Measurements from ENCODE around the gene C17orf67.

C17orf67 gene

DNA sequence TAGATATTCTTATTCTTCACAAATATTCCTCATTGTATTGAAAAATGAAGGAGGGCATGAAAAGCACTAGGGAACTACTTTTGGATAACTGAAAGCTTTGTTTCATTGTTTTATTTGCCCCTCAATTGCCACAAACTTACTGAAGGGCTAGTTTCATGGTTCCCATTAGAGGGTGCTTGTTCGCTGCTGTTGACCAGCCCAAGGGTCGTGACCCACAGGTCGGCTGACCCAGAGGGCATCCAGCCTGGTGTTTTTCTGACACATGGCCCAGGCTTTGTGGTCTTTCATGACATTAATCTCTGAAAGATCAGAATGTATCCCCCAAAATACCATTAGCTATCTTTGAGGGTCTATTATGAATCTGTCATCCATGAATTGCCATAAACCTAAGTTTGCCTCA, 30.3 kb upstream of the C17orf67 start:
- no peaks in the 10 kb centered on the region for H3K79me1 ChIP-seq (ENCODE audit: low read length)
- no peak overlapping the region for H4K8ac ChIP-seq (ENCODE audit: low read depth, low read length)
- H3K4me2 ChIP-seq (ENCODE audit: low read length), result no peak overlapping the region
- no peak overlapping the region for H3K4ac ChIP-seq (ENCODE audit: low read depth, low read length)
- H3K56ac ChIP-seq (ENCODE audit: low read length), result no peak overlapping the region
- no peak overlapping the region for H2BK120ac ChIP-seq (ENCODE audit: low read depth, low read length)
- no peak overlapping the region for H2BK5ac ChIP-seq (ENCODE audit: low read length)
- WGBS (ENCODE audit: extremely low coverage, insufficient coverage, low lambda C conversion rate), result no CpG with 5 or more reads among the region's 3 CpGs
- no peak overlapping the region for H3K4me3 ChIP-seq (ENCODE audit: low read length)
- H2AK5ac ChIP-seq (ENCODE audit: low read length), result no peak overlapping the region
- no peaks in the 10 kb centered on the region for H3K27me3 ChIP-seq (ENCODE audit: insufficient read depth, low read length, poor library complexity)
- no peaks in the 10 kb centered on the region for H3K4me1 ChIP-seq (ENCODE audit: control insufficient read depth, low read depth, low read length)
- H4K5ac ChIP-seq (ENCODE audit: low read length), result no peak overlapping the region
- H3K27ac ChIP-seq (ENCODE audit: low read depth, low read length), result no peak overlapping the region
- H2BK15ac ChIP-seq (replicated peaks; ENCODE audit: low read depth), result no peak overlapping the region
- no peaks in the 10 kb centered on the region for H3K36me3 ChIP-seq (ENCODE audit: control insufficient read depth, insufficient read depth, low read length)
- H3K18ac ChIP-seq (ENCODE audit: low read length), result no peak overlapping the region
- no peak overlapping the region for H3K9ac ChIP-seq (ENCODE audit: low read length)
- no peak overlapping the region for H3K23ac ChIP-seq (ENCODE audit: low read length)
- H3K79me2 ChIP-seq (ENCODE audit: control insufficient read depth, insufficient read depth, low read length), result no peaks in the 10 kb centered on the region
- DNase-seq, result no peak

GRCh38 chr17:56861899-56862298, 28.2 kb upstream of the C17orf67 start:
- no peak for DNase-seq
- Histone ChIP-seq H3K9ac (ENCODE audit: low read length) (no peak overlapping the region), H2BK15ac (replicated peaks; ENCODE audit: low read depth) (no peak overlapping the region), H3K4ac (ENCODE audit: low read depth, low read length) (no peak overlapping the region), H3K36me3 (ENCODE audit: control insufficient read depth, insufficient read depth, low read length) (no peaks in the 10 kb centered on the region), H4K5ac (ENCODE audit: low read length) (no peak overlapping the region), H3K4me3 (ENCODE audit: low read length) (no peak overlapping the region), H3K4me2 (ENCODE audit: low read length) (no peak overlapping the region), H3K27ac (ENCODE audit: low read depth, low read length) (no peak overlapping the region), H3K23ac (ENCODE audit: low read length) (no peak overlapping the region), H4K8ac (ENCODE audit: low read depth, low read length) (no peak overlapping the region), H3K27me3 (ENCODE audit: insufficient read depth, low read length, poor library complexity) (no peaks in the 10 kb centered on the region), H3K18ac (ENCODE audit: low read length) (no peak overlapping the region), H2BK120ac (ENCODE audit: low read depth, low read length) (no peak overlapping the region), H3K79me1 (ENCODE audit: low read length) (no peaks in the 10 kb centered on the region), H2AK5ac (ENCODE audit: low read length) (no peak overlapping the region), H3K56ac (ENCODE audit: low read length) (no peak overlapping the region), H2BK5ac (ENCODE audit: low read length) (no peak overlapping the region), H3K79me2 (ENCODE audit: control insufficient read depth, insufficient read depth, low read length) (no peaks in the 10 kb centered on the region), H3K4me1 (ENCODE audit: control insufficient read depth, low read depth, low read length) (no peaks in the 10 kb centered on the region)
- no CpG with 5 or more reads among the region's 3 CpGs for WGBS (ENCODE audit: extremely low coverage, insufficient coverage, low lambda C conversion rate)

GRCh38 chr17:56851008-56851407, 17.3 kb upstream of the C17orf67 start:
- Histone ChIP-seq H3K4ac (ENCODE audit: low read depth, low read length) (no peak overlapping the region), H3K4me1 (ENCODE audit: control insufficient read depth, low read depth, low read length) (no peaks in the 10 kb centered on the region), H2BK15ac (replicated peaks; ENCODE audit: low read depth) (no peak overlapping the region), H2BK120ac (ENCODE audit: low read depth, low read length) (no peak overlapping the region), H2BK5ac (ENCODE audit: low read length) (no peak overlapping the region), H3K27ac (ENCODE audit: low read depth, low read length) (no peak overlapping the region), H4K5ac (ENCODE audit: low read length) (no peak overlapping the region), H3K18ac (ENCODE audit: low read length) (no peak overlapping the region), H3K79me2 (ENCODE audit: control insufficient read depth, insufficient read depth, low read length) (no peaks in the 10 kb centered on the region), H3K4me2 (ENCODE audit: low read length) (no peak overlapping the region), H3K4me3 (ENCODE audit: low read length) (no peak overlapping the region), H3K36me3 (ENCODE audit: control insufficient read depth, insufficient read depth, low read length) (no peaks in the 10 kb centered on the region), H3K79me1 (ENCODE audit: low read length) (no peaks in the 10 kb centered on the region), H3K9ac (ENCODE audit: low read length) (no peak overlapping the region), H4K8ac (ENCODE audit: low read depth, low read length) (no peak overlapping the region), H3K27me3 (ENCODE audit: insufficient read depth, low read length, poor library complexity) (no peaks in the 10 kb centered on the region), H2AK5ac (ENCODE audit: low read length) (no peak overlapping the region), H3K56ac (ENCODE audit: low read length) (no peak overlapping the region), H3K23ac (ENCODE audit: low read length) (no peak overlapping the region)
- WGBS (ENCODE audit: extremely low coverage, insufficient coverage, low lambda C conversion rate), result no CpG with 5 or more reads among the region's 3 CpGs
- no peak for DNase-seq

- Histone ChIP-seq H3K4me1 (ENCODE audit: control insufficient read depth, low read depth, low read length) (no peaks in the 10 kb centered on the region), H3K18ac (ENCODE audit: low read length) (no peak overlapping the region), H3K36me3 (ENCODE audit: control insufficient read depth, insufficient read depth, low read length) (no peaks in the 10 kb centered on the region), H2BK15ac (replicated peaks; ENCODE audit: low read depth) (no peak overlapping the region), H3K4me3 (ENCODE audit: low read length) (no peak overlapping the region), H4K5ac (ENCODE audit: low read length) (no peak overlapping the region), H3K27me3 (ENCODE audit: insufficient read depth, low read length, poor library complexity) (no peaks in the 10 kb centered on the region), H3K23ac (ENCODE audit: low read length) (no peak overlapping the region), H3K79me2 (ENCODE audit: control insufficient read depth, insufficient read depth, low read length) (no peaks in the 10 kb centered on the region), H3K4ac (ENCODE audit: low read depth, low read length) (no peak overlapping the region), H3K27ac (ENCODE audit: low read depth, low read length) (no peak overlapping the region), H2AK5ac (ENCODE audit: low read length) (no peak overlapping the region), H3K4me2 (ENCODE audit: low read length) (no peak overlapping the region), H4K8ac (ENCODE audit: low read depth, low read length) (no peak overlapping the region), H3K56ac (ENCODE audit: low read length) (no peak overlapping the region), H2BK5ac (ENCODE audit: low read length) (no peak overlapping the region), H2BK120ac (ENCODE audit: low read depth, low read length) (no peak overlapping the region), H3K79me1 (ENCODE audit: low read length) (no peaks in the 10 kb centered on the region), H3K9ac (ENCODE audit: low read length) (no peak overlapping the region)
- no peak for DNase-seq
- WGBS (ENCODE audit: extremely low coverage, insufficient coverage, low lambda C conversion rate), result no CpG with 5 or more reads among the region's 2 CpGs
Observed at GRCh38 chr17:56850591-56850990, 16.9 kb upstream of the C17orf67 start.

GRCh38 chr17:56849131-56849530, 15.4 kb upstream of the C17orf67 start:
- Histone ChIP-seq H3K56ac (ENCODE audit: low read length) (no peak overlapping the region), H2BK15ac (replicated peaks; ENCODE audit: low read depth) (no peak overlapping the region), H3K18ac (ENCODE audit: low read length) (no peak overlapping the region), H2BK5ac (ENCODE audit: low read length) (no peak overlapping the region), H3K4me1 (ENCODE audit: control insufficient read depth, low read depth, low read length) (no peaks in the 10 kb centered on the region), H2BK120ac (ENCODE audit: low read depth, low read length) (no peak overlapping the region), H3K4me2 (ENCODE audit: low read length) (no peak overlapping the region), H3K79me2 (ENCODE audit: control insufficient read depth, insufficient read depth, low read length) (no peaks in the 10 kb centered on the region), H3K36me3 (ENCODE audit: control insufficient read depth, insufficient read depth, low read length) (no peaks in the 10 kb centered on the region), H2AK5ac (ENCODE audit: low read length) (no peak overlapping the region), H3K27ac (ENCODE audit: low read depth, low read length) (no peak overlapping the region), H3K79me1 (ENCODE audit: low read length) (no peaks in the 10 kb centered on the region), H4K8ac (ENCODE audit: low read depth, low read length) (no peak overlapping the region), H4K5ac (ENCODE audit: low read length) (no peak overlapping the region), H3K4ac (ENCODE audit: low read depth, low read length) (no peak overlapping the region), H3K23ac (ENCODE audit: low read length) (no peak overlapping the region), H3K4me3 (ENCODE audit: low read length) (no peak overlapping the region), H3K9ac (ENCODE audit: low read length) (no peak overlapping the region), H3K27me3 (ENCODE audit: insufficient read depth, low read length, poor library complexity) (no peaks in the 10 kb centered on the region)
- WGBS (ENCODE audit: extremely low coverage, insufficient coverage, low lambda C conversion rate), result no CpG with 5 or more reads among the region's 3 CpGs
- DNase-seq, result no peak

GRCh38 chr17:56847106-56847505, 13.4 kb upstream of the C17orf67 start:
- H3K4ac ChIP-seq (ENCODE audit: low read depth, low read length), result no peak overlapping the region
- H3K18ac ChIP-seq (ENCODE audit: low read length), result no peak overlapping the region
- H3K4me1 ChIP-seq (ENCODE audit: control insufficient read depth, low read depth, low read length), result no peaks in the 10 kb centered on the region

More at GRCh38 chr17:56847106-56847505, 13.4 kb upstream of the C17orf67 start:
- Histone ChIP-seq H3K56ac (ENCODE audit: low read length) (no peak overlapping the region), H2BK15ac (replicated peaks; ENCODE audit: low read depth) (no peak overlapping the region), H2AK5ac (ENCODE audit: low read length) (no peak overlapping the region), H3K4me3 (ENCODE audit: low read length) (no peak overlapping the region), H3K9ac (ENCODE audit: low read length) (no peak overlapping the region), H3K23ac (ENCODE audit: low read length) (no peak overlapping the region), H2BK5ac (ENCODE audit: low read length) (no peak overlapping the region), H3K79me1 (ENCODE audit: low read length) (no peaks in the 10 kb centered on the region), H3K4me2 (ENCODE audit: low read length) (no peak overlapping the region), H3K27me3 (ENCODE audit: insufficient read depth, low read length, poor library complexity) (no peaks in the 10 kb centered on the region), H2BK120ac (ENCODE audit: low read depth, low read length) (no peak overlapping the region), H4K5ac (ENCODE audit: low read length) (no peak overlapping the region), H3K27ac (ENCODE audit: low read depth, low read length) (no peak overlapping the region), H3K36me3 (ENCODE audit: control insufficient read depth, insufficient read depth, low read length) (no peaks in the 10 kb centered on the region), H3K79me2 (ENCODE audit: control insufficient read depth, insufficient read depth, low read length) (no peaks in the 10 kb centered on the region), H4K8ac (ENCODE audit: low read depth, low read length) (no peak overlapping the region)
- no CpG with 5 or more reads among the region's 4 CpGs for WGBS (ENCODE audit: extremely low coverage, insufficient coverage, low lambda C conversion rate)
- no peak for DNase-seq

Measured in mesendoderm (in vitro differentiated cells).